HepG2 (cell line): ENCODE results near the gene GNAT3. TPM values are rescaled to one million over a fixed set of nuclear protein-coding genes. Genes with fewer than 3 reads are reported as not detected.

Experiments used
- ATAC-seq: fragments of 200-7000 bp; cut with Tn5 transposase; 3 replicates; pipeline ENCODE4 v1.9.1; 2020; ENCODE audit warnings: mild to moderate bottlenecking, moderate library complexity
- BruUV-seq: library from RNA; stranded (reverse); fragments of 400-500 nt; replicated peaks from 2 replicates; lab custom pipeline; 2021; lab: Mats Ljungman, UMichigan
- CTCF ChIA-PET: fragments of 300-600 bp; formaldehyde crosslinking; extraction: SDS; loops from one replicate; lab custom pipeline; 2021; ENCODE audit warnings: low total read pairs, inconsistent platforms, low intra/inter-chr PET ratio; lab: Yijun Ruan, JAX
- POLR2A ChIA-PET: fragments of 350-600 bp; sonication (Branson Sonifier 250); formaldehyde crosslinking; loops from one replicate; lab custom pipeline; 2020; ENCODE audit warnings: antibody characterized with exemption, inconsistent platforms; lab: Yijun Ruan, JAX
- DNase-seq: peaks from one replicate; pipeline ENCODE4 v3.0.0-alpha.2; 2015; ENCODE audit warnings: low spot score
- FAIRE-seq: peaks from 3 replicates; lab custom pipeline; 2011; peaks lifted over from hg19 to GRCh38; lab: Jason Lieb, UNC
- H2AFZ ChIP-seq: one replicate; pipeline ENCODE4 v1.6.1; 2011; ENCODE audit warnings: low read length, inconsistent platforms
- H3K27ac ChIP-seq: fragments of 300-600 bp; 3 replicates; pipeline ENCODE4 v1.8.0; 2011; ENCODE audit warnings: mixed run types, mild to moderate bottlenecking, mixed read lengths, low read length, inconsistent platforms; ENCODE audit not compliant: insufficient read depth; ENCODE audit errors: extremely low read length
- H3K27me3 ChIP-seq, 2 experiments: fragments of 200-600 bp in 1 of 2; 2 replicates in 1 of 2; 3 replicates in 1 of 2; pipeline versions ENCODE4 v1.6.0 to v1.8.0; 2011; ENCODE audit warnings: low read length in 2 of 2, mild to moderate bottlenecking in 2 of 2, moderate library complexity in 2 of 2, inconsistent platforms in 1 of 2; ENCODE audit not compliant: insufficient read depth in 2 of 2, control insufficient read depth in 1 of 2
- H3K36me3 ChIP-seq, 2 experiments: fragments of 200-600 bp in 1 of 2; replicated peaks in 1 of 2; 2 replicates in 1 of 2; 3 replicates in 1 of 2; pipeline versions ENCODE4 v1.5.1 to v1.8.0; 2011; ENCODE audit warnings: low read length in 2 of 2, inconsistent platforms in 1 of 2; ENCODE audit not compliant: insufficient read depth in 2 of 2, control insufficient read depth in 1 of 2
- H3K4me1 ChIP-seq: 2 replicates; pipeline ENCODE4 v1.5.1; 2012; ENCODE audit warnings: low read length, inconsistent platforms; ENCODE audit not compliant: insufficient read depth
- H3K4me2 ChIP-seq: 2 replicates; pipeline ENCODE4 v1.6.0; 2011; ENCODE audit warnings: low read depth, low read length, inconsistent platforms
- H3K4me3 ChIP-seq, 3 experiments: fragments of 200-600 bp in 1 of 3; sonication (generic), shearing (Covaris generic) in 1 of 3; replicated peaks in 1 of 3; 2 replicates each; pipeline ENCODE4 v1.5.1; 2011 to 2016; ENCODE audit warnings: low read length in 3 of 3, inconsistent platforms in 2 of 3, low read depth in 2 of 3, mild to moderate bottlenecking in 2 of 3, control low read depth in 1 of 3, mixed read lengths in 1 of 3; ENCODE audit not compliant: insufficient read depth in 1 of 3
- H3K79me2 ChIP-seq: one replicate; pipeline ENCODE4 v1.6.1; 2011; ENCODE audit warnings: low read length, inconsistent platforms; ENCODE audit not compliant: insufficient read depth
- H3K9ac ChIP-seq: 2 replicates; pipeline ENCODE4 v1.6.0; 2011; ENCODE audit warnings: mild to moderate bottlenecking, low read depth, low read length, inconsistent platforms; ENCODE audit not compliant: insufficient read depth
- H3K9me3 ChIP-seq: 2 replicates; pipeline ENCODE4 v1.5.1; 2012; ENCODE audit warnings: mild to moderate bottlenecking, low read length
- H4K20me1 ChIP-seq: 2 replicates; pipeline ENCODE4 v1.6.0; 2011; ENCODE audit warnings: inconsistent platforms, mild to moderate bottlenecking, low read length, moderate library complexity; ENCODE audit not compliant: insufficient read depth
- BHLHE40 ChIP-seq: IDR thresholded peaks from 2 replicates; pipeline ENCODE4 v1.6.1; 2011; ENCODE audit warnings: low read length, improper control_type of control experiment
- NCOR1 ChIP-seq: fragments of 200-600 bp; sonication (generic); IDR thresholded peaks from 2 replicates; pipeline ENCODE4 v1.7.0; 2017; ENCODE audit warnings: antibody characterized with exemption, low read length, borderline replicate concordance
- REXO4 ChIP-seq: sonication (generic); formaldehyde crosslinking; IDR thresholded peaks from 2 replicates; pipeline ENCODE4 v1.8.0; 2022; ENCODE audit warnings: missing genetic modification reagents, mild to moderate bottlenecking, borderline replicate concordance
- SMAD1 ChIP-seq: sonication (generic); formaldehyde crosslinking; IDR thresholded peaks from 2 replicates; pipeline ENCODE4 v1.4.0; 2020; ENCODE audit warnings: missing genetic modification reagents, low read depth, mild to moderate bottlenecking, borderline replicate concordance
- ZNF101 ChIP-seq: sonication (generic); formaldehyde crosslinking; IDR thresholded peaks from 2 replicates; pipeline ENCODE4 v1.4.0; 2020; ENCODE audit warnings: mild to moderate bottlenecking, low read depth, missing genetic modification reagents, borderline replicate concordance
- ZNF530 ChIP-seq: sonication (generic); formaldehyde crosslinking; IDR thresholded peaks from 2 replicates; pipeline ENCODE4 v1.5.0; 2020; ENCODE audit warnings: low read depth, mild to moderate bottlenecking, missing genetic modification reagents
- ZNF570 ChIP-seq: sonication (generic); formaldehyde crosslinking; IDR thresholded peaks from 2 replicates; pipeline ENCODE4 v1.4.0; 2020; ENCODE audit warnings: mild to moderate bottlenecking, missing genetic modification reagents, borderline replicate concordance
- WGBS: methylation state at CpG from one replicate; pipeline ENCODE4 v1.1.6; 2017; ENCODE audit warnings: low lambda C conversion rate; 5-methylcytosine and 5-hydroxymethylcytosine counted together
- in situ Hi-C: cut with HindIII; loops from 2 replicates; pipeline ENCODE4 v1.10.0; 2017; ENCODE audit warnings: low pct_unique_long_range_greater_than_20kb; ENCODE audit not compliant: extremely low pct_ligation_motif_present
- intact Hi-C: fragments of 100-400 bp; cut with micrococcal nuclease; formaldehyde crosslinking; loops from one replicate; pipeline ENCODE4 v1.10.0; 2022; ENCODE audit not compliant: unreplicated experiment
- polyA plus RNA-seq, 8 experiments: library from polyadenylated mRNA; depleted of rRNA in 3 of 8; stranded (reverse) in 7 of 8; unstranded in 1 of 8; fragments of >200 nt; fragmentation: Illumina TruSeq in 4 of 8; extraction: Trizol in 4 of 8; gene quantifications; 2 replicates each; pipeline versions ENCODE4 v1.2.1 to v1.2.3, GENCODE V29; 2011 to 2016; ENCODE audit warnings: low read depth in 4 of 8, missing spikeins in 1 of 8, mixed read lengths in 1 of 8; ENCODE audit not compliant: insufficient read depth in 1 of 8
- total RNA-seq, 5 experiments: library from RNA; depleted of rRNA; stranded (reverse); fragments of >200 nt; fragmentation: Illumina TruSeq; extraction: Trizol; gene quantifications; 2 replicates each; pipeline ENCODE4 v1.2.3, GENCODE V29; 2016; ENCODE audit warnings: low read depth in 1 of 5
- TF ChIP-seq, protein P1 (sequence below): sonication (generic); formaldehyde crosslinking; IDR thresholded peaks from 2 replicates; pipeline ENCODE4 v1.5.1; 2020; ENCODE audit warnings: mild to moderate bottlenecking, missing genetic modification reagents

GNAT3 gene
- total and polyA plus RNA-seq, 2 of the 13 experiments (the other 11 are each of a cell fraction or from before 2014, with no cell fraction given), result not detected

DNA sequence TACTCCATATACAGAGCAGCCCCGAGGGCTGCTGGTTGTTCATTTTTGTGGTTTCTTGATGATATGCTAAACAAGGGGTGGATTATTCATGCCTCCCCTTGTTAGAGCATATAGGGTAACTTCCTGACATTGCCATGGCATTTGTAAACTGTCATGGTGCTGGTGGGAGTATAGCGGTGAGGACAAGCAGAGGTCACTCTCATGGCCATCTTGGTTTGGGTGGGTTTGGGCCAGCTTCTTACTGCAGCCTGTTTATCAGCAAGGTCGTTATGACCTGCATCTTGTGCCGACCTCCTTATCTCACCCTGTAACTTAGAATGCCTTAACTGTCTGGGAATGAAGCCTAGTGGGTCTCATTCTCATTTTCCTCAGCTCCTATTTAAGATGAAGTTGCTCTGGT, 31.3 kb downstream of the GNAT3 start (continued):
- TF ChIP-seq, protein P1, sequence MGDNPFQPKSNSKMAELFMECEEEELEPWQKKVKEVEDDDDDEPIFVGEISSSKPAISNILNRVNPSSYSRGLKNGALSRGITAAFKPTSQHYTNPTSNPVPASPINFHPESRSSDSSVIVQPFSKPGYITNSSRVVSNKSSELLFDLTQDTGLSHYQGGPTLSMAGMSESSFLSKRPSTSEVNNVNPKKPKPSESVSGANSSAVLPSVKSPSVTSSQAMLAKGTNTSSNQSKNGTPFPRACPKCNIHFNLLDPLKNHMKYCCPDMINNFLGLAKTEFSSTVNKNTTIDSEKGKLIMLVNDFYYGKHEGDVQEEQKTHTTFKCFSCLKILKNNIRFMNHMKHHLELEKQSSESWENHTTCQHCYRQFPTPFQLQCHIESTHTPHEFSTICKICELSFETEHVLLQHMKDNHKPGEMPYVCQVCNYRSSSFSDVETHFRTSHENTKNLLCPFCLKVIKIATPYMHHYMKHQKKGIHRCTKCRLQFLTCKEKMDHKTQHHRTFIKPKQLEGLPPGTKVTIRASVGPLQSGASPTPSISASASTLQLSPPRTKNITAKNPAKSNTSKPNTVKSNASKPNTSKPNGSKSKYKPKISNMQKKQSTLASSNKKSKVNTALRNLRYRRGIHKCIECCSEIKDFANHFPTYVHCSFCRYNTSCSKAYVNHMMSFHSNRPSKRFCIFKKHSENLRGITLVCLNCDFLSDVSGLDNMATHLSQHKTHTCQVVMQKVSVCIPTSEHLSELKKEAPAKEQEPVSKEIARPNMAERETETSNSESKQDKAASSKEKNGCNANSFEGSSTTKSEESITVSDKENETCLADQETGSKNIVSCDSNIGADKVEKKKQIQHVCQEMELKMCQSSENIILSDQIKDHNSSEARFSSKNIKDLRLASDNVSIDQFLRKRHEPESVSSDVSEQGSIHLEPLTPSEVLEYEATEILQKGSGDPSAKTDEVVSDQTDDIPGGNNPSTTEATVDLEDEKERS, result no peak
- TF ChIP-seq ZNF530 (CRISPR knock-in tag) (no peak), REXO4 (no peak)

DNA sequence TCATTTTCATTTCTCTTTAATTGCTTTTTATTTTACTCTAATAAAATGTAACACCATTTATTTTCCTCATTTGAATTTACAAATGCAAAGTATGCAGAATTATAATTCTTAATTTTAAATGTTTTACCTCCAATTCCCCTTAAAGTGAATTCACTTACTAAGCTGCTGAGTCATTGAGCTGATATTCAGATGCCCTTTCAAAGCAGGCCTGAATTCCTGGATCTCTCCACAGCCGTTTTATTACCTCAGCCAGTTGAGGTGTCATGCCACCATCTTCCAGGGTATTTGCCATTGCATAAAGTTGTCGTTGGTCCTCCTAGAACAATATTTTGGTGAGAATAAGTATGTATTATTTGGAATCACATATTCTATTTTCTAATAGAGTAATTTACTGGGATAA, 33.2 kb downstream of the GNAT3 start:
- ATAC-seq (no peak), DNase-seq (no peak), FAIRE-seq (no peak)
- H3K4me1 ChIP-seq, result no peaks in the 10 kb centered on the region
- no peak overlapping the region for H3K4me3 ChIP-seq
- H3K9ac ChIP-seq, result no peak overlapping the region
- no peaks in the 10 kb centered on the region for H3K36me3 ChIP-seq
- H4K20me1 ChIP-seq, result no peaks in the 10 kb centered on the region
- TF ChIP-seq BHLHE40, result no peak
- 35% methylated on average over 2 of the region's 2 CpGs for WGBS
- in situ Hi-C loops (no loop called here), intact Hi-C loops (no loop called here)
- ChIA-PET POLR2A (no interaction called here), CTCF (no interaction called here)
- H3K79me2 ChIP-seq, result no peaks in the 10 kb centered on the region
- no peak overlapping the region for H3K27ac ChIP-seq
- no peak overlapping the region for H2AFZ ChIP-seq
- no TSS peak for BruUV-seq
- H3K9me3 ChIP-seq, result no peaks in the 10 kb centered on the region
- no peaks in the 10 kb centered on the region for H3K27me3 ChIP-seq
- H3K4me2 ChIP-seq, result no peak overlapping the region

DNA sequence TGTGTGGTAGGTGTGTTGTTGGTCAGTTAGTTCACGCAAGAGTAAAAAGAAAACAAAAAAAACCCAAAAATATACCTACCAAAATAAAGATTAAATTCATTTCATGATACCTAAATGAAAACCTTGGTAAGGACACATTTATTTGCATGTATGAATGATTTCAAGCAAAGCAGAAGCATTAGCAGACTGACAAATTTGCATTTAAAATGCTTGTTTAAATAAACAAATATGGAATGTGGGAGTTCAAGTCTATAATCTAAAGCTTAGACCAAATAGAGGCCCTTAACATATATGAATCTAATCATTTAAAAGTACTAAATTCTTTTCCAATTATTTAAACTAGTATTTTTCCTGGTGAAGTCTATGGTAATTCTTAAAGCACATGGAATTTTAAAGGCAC, 35.8 kb downstream of the GNAT3 start:
- Histone ChIP-seq H3K36me3 (no peaks in the 10 kb centered on the region), H3K79me2 (no peaks in the 10 kb centered on the region), H3K4me3 (no peak overlapping the region), H3K27me3 (no peaks in the 10 kb centered on the region), H3K9me3 (no peaks in the 10 kb centered on the region), H3K4me2 (no peak overlapping the region), H3K27ac (no peak overlapping the region), H4K20me1 (no peaks in the 10 kb centered on the region), H2AFZ (no peak overlapping the region), H3K4me1 (peaks cover 10% of the 10 kb centered on the region), H3K9ac (no peak overlapping the region)
- WGBS, result 89% methylated on average over 1 of the region's 1 CpG
- ATAC-seq (no peak), DNase-seq (no peak), FAIRE-seq (no peak)
- no peak for TF ChIP-seq ZNF570
- no peak for TF ChIP-seq ZNF101 (CRISPR knock-in tag)
- no peak for TF ChIP-seq NCOR1
- TF ChIP-seq SMAD1 (CRISPR knock-in tag), result no peak
- intact Hi-C loops (no loop called here), in situ Hi-C loops (no loop called here)
- CTCF ChIA-PET, result no interaction called here
- no TSS peak for BruUV-seq
- POLR2A ChIA-PET, result no interaction called here
